GM12875 (cell line): Measurements from ENCODE around the gene SEC31B.

Source experiments
- H3K4me3 ChIP-seq: one replicate; pipeline ENCODE4 v1.5.1; 2011; ENCODE audit warnings: low read depth, low read length, control low read depth
- TF ChIP-seq, protein P1 (sequence below): IDR thresholded peaks from 2 replicates; pipeline ENCODE4 v1.5.1; 2011; ENCODE audit warnings: low read depth, mild to moderate bottlenecking, control low read depth, inconsistent platforms, low read length, moderate library complexity, borderline replicate concordance; ENCODE audit not compliant: insufficient read depth

SEC31B gene

DNA sequence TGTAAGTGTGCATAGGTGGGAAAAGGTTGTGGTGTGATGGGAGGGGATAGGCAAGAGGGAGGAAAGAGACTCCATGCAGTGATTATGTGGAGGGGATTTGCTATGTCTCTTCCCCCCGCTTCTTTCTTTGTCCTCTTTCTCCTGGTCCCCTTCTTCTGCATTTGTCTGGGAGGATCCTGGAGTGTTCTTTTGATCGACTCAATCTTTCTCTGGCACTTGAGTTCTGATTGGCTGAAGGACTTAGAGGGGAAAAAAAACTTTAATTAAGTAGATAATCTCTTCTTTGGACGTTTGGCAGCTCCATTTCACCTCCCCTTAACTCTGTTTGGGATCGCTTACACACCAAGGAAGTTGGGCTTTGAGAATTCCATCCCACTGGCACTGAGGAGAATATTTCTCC, 57.0 kb downstream of the SEC31B start, which contains the start of gene WNT8B:
Gene WNT8B, plus strand, starts transcription at position 301 of the 400 bp plus-strand sequence. CDS start 160 bp downstream, outside the sequence.
- TF ChIP-seq, protein P1, sequence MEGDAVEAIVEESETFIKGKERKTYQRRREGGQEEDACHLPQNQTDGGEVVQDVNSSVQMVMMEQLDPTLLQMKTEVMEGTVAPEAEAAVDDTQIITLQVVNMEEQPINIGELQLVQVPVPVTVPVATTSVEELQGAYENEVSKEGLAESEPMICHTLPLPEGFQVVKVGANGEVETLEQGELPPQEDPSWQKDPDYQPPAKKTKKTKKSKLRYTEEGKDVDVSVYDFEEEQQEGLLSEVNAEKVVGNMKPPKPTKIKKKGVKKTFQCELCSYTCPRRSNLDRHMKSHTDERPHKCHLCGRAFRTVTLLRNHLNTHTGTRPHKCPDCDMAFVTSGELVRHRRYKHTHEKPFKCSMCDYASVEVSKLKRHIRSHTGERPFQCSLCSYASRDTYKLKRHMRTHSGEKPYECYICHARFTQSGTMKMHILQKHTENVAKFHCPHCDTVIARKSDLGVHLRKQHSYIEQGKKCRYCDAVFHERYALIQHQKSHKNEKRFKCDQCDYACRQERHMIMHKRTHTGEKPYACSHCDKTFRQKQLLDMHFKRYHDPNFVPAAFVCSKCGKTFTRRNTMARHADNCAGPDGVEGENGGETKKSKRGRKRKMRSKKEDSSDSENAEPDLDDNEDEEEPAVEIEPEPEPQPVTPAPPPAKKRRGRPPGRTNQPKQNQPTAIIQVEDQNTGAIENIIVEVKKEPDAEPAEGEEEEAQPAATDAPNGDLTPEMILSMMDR: no peak

DNA sequence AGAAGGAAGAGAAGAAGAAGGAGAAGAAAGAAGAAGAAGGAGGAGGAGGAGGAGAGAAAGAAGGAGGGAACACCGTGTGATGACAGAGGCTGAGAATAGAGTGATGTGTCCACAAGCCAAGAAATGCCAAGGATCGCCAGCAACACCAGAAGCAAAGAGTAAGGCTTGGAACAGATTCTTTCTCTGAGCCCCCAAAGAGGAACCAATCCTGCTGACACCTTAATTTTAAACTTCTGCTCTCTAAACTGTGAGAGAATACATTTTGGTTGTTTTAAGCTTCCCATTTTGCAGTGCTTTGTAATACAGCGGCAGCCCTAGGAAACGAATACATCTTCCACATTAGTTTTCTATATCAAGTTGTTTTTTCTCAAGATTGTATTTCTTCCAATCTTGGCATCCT, 70.7 kb downstream of the SEC31B start:
- no peak overlapping the region for H3K4me3 ChIP-seq
- TF ChIP-seq, protein P1: no peak

More for the DNA sequence above, 57.0 kb downstream of the SEC31B start, which contains the start of gene WNT8B:
- no peak within 1 kb of the TSS for H3K4me3 ChIP-seq

- H3K4me3 ChIP-seq: no peak overlapping the region
- TF ChIP-seq, protein P1: no peak
These were observed 72.0 kb downstream of the SEC31B start for GRCh38 chr10:100447663-100448062.

DNA sequence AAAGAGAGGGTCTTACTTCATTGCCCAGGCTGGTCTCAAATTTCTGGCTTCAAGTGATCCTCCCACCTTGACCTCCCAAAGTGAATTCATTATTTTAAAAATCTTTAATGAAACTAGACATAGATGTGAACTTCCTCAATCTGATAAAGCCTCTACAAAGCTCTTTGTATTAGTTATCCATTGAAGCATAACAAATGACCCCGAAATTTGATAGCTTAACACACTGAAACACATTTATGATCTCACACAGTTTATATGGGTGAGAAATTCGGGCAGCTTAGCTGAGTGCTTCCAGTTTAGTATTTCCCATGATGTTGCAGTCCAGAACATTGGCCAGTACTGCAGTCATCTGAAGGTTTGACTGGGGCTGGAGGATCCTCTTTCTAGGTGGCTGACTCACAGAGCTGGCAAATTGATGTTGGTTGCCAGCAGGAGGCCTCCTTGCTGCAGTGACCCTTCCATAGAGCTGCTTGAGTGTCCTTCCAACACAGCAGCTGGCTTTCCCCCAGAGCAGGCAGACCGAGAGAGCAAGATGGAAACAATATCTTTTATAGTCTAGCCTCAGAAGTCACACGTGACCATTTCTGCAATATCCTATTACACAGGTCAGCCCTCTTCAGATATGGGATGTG, 73.4 kb downstream of the SEC31B start:
- H3K4me3 ChIP-seq: no peak overlapping the region
- TF ChIP-seq, protein P1: no peak

DNA sequence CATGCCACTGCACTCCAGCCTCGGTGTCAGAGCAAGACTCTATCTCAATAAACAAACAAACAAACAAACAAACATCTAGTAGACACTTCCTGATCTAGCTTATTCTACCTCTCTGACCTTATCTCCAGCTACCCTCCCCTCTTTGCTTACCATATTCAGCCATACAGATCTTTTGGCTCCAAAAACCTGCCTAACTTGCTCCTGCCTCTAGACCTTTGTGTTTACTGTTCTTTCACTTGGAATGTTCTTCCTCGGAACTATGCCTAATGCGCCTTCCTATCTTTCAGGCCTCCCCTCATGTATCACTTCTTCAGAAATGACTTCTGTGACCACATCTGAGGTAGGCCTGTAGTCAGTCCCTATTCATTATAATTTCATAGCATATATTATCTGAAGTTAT, 77.1 kb downstream of the SEC31B start:
- H3K4me3 ChIP-seq: no peak overlapping the region
- TF ChIP-seq, protein P1: no peak

GRCh38 chr10:100438674-100439315, 80.9 kb downstream of the SEC31B start:
- TF ChIP-seq, protein P1: no peak
- no peak overlapping the region for H3K4me3 ChIP-seq
